Endodermal cell (in vitro differentiated cells): ENCODE measurements around the gene TNFSF12. TPM values are rescaled to one million over a fixed set of nuclear protein-coding genes. Genes with fewer than 3 reads are reported as not detected.

Experiments used
- DNase-seq: peaks from one replicate; pipeline ENCODE4 v3.0.0-alpha.2; 2017
- H3K27ac ChIP-seq: 2 replicates; pipeline ENCODE4 v1.5.1; 2013; ENCODE audit warnings: mild to moderate bottlenecking, low read depth, low read length, moderate library complexity
- H3K27me3 ChIP-seq: 2 replicates; pipeline ENCODE4 v1.6.1; 2013; ENCODE audit warnings: mild to moderate bottlenecking, low read length, moderate library complexity; ENCODE audit not compliant: insufficient read depth, control insufficient read depth, poor library complexity, severe bottlenecking
- H3K36me3 ChIP-seq: 2 replicates; pipeline ENCODE4 v1.7.0; 2013; ENCODE audit warnings: mild to moderate bottlenecking, low read length, moderate library complexity; ENCODE audit not compliant: control insufficient read depth, insufficient read depth
- H3K4me1 ChIP-seq: one replicate; pipeline ENCODE4 v1.7.0; 2013; ENCODE audit warnings: low read length; ENCODE audit not compliant: control insufficient read depth, insufficient read depth
- H3K4me3 ChIP-seq: 2 replicates; pipeline ENCODE4 v1.5.1; 2013; ENCODE audit warnings: mild to moderate bottlenecking, low read length, moderate library complexity
- H3K9ac ChIP-seq: 2 replicates; pipeline ENCODE4 v1.6.1; 2013; ENCODE audit warnings: mild to moderate bottlenecking, low read length, moderate library complexity; ENCODE audit not compliant: poor library complexity, severe bottlenecking; ENCODE audit errors: extremely low read depth
- H3K9me3 ChIP-seq: 2 replicates; pipeline ENCODE4 v1.6.1; 2013; ENCODE audit warnings: mild to moderate bottlenecking, low read length, moderate library complexity; ENCODE audit not compliant: control insufficient read depth
- H3K27ac Mint-ChIP-seq: 2 replicates; pipeline ENCODE4 v1.8.0; 2020; ENCODE audit warnings: mixed read lengths
- H3K27me3 Mint-ChIP-seq: 2 replicates; pipeline ENCODE4 v1.8.0; 2021; ENCODE audit warnings: mild to moderate bottlenecking, mixed read lengths; ENCODE audit not compliant: insufficient read depth
- H3K36me3 Mint-ChIP-seq: 2 replicates; pipeline ENCODE4 v1.8.0; 2020; ENCODE audit warnings: low read depth, mixed read lengths
- H3K4me1 Mint-ChIP-seq: 2 replicates; pipeline ENCODE4 v1.8.0; 2020; ENCODE audit warnings: mixed read lengths
- H3K4me3 Mint-ChIP-seq: 2 replicates; pipeline ENCODE4 v1.8.0; 2020; ENCODE audit warnings: mild to moderate bottlenecking, moderate library complexity, mixed read lengths
- H3K9me3 Mint-ChIP-seq: 2 replicates; pipeline ENCODE4 v1.8.0; 2020; ENCODE audit warnings: mild to moderate bottlenecking, mixed read lengths
- WGBS, 2 experiments: methylation state at CpG; one replicate each; pipeline versions ENCODE4 v1.1.5 to v1.1.7; 2013; ENCODE audit warnings: missing lambda C conversion rate in 2 of 2, mixed read lengths in 1 of 2; ENCODE audit not compliant: insufficient coverage in 1 of 2, insufficient read length in 1 of 2; 5-methylcytosine and 5-hydroxymethylcytosine counted together
- total RNA-seq, 2 donors: library from RNA; stranded (reverse); fragmentation: NEBNext Ultra II Directional in 1 of 2; extraction: Animal tissue kit (Norgen Biotek cat#: 25700) in 1 of 2; gene quantifications; 2 replicates in 1 of 2; 3 replicates in 1 of 2; pipeline ENCODE4 v1.2.1, GENCODE V29; 2021
- TF ChIP-seq, protein P1 (sequence below): fragments of 200-600 bp; sonication (generic); conservative IDR thresholded peaks from 2 replicates; pipeline ENCODE4 v1.5.0; 2021; ENCODE audit warnings: antibody characterized with exemption, mild to moderate bottlenecking

The TNFSF12 gene
- total RNA-seq, 2 donors from 2014 or later: 8.3 to 8.4 TPM

DNA sequence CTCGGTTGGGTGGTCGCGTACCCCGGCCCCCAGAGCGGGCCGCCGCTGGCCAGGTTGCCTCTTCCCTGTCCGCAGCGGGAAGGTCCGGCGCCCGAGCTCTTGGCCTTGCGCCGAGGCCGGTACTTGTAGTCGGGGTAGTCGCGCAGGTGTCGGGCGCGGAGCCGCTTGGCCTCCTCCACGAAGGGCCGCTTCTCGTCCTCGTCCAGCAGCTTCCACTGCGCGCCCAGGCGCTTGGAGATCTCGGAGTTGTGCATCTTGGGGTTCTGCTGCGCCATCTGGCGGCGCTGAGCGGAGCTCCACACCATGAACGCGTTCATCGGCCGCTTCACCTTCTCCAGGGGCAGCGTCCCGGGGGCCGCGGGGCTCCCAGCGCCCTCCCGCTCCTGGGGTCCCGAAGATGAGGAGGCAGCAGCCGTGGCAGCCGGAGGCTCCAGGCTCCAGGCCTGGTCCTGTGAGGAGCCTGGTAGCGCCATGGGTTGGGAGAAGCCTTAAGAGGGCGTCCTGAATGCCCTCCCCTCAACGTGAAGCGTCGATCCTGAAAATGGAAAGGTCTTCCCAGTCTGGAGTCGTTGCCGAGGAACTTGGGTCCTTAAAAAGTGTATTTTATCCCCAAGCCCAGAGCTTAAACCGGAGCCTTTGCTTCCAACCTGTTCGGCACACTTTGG, 40.5 kb downstream of the TNFSF12 start:
- peak; percentile 97 for DNase-seq
- Histone ChIP-seq H3K4me1 (peaks cover 12% of the 10 kb centered on the region), H3K27me3 (no peaks in the 10 kb centered on the region), H3K27ac (no peak overlapping the region), H3K36me3 (peaks cover 72% of the 10 kb centered on the region), H3K9ac (peak overlapping the region; percentile 3), H3K9me3 (no peaks in the 10 kb centered on the region), H3K4me3 (peak overlapping the region; percentile 45)
- Mint-ChIP-seq H3K27ac (peak overlapping the region; percentile 80), H3K27me3 (no peaks in the 10 kb centered on the region), H3K4me3 (peak overlapping the region; percentile 53), H3K9me3 (no peaks in the 10 kb centered on the region), H3K4me1 (peaks cover 23% of the 10 kb centered on the region), H3K36me3 (peaks cover 48% of the 10 kb centered on the region)
- TF ChIP-seq, protein P1, sequence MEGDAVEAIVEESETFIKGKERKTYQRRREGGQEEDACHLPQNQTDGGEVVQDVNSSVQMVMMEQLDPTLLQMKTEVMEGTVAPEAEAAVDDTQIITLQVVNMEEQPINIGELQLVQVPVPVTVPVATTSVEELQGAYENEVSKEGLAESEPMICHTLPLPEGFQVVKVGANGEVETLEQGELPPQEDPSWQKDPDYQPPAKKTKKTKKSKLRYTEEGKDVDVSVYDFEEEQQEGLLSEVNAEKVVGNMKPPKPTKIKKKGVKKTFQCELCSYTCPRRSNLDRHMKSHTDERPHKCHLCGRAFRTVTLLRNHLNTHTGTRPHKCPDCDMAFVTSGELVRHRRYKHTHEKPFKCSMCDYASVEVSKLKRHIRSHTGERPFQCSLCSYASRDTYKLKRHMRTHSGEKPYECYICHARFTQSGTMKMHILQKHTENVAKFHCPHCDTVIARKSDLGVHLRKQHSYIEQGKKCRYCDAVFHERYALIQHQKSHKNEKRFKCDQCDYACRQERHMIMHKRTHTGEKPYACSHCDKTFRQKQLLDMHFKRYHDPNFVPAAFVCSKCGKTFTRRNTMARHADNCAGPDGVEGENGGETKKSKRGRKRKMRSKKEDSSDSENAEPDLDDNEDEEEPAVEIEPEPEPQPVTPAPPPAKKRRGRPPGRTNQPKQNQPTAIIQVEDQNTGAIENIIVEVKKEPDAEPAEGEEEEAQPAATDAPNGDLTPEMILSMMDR: peak; percentile 95
- WGBS, 2 experiments: 49 to 68% methylated on average over 32 to 56 of the region's 56 CpGs

DNA sequence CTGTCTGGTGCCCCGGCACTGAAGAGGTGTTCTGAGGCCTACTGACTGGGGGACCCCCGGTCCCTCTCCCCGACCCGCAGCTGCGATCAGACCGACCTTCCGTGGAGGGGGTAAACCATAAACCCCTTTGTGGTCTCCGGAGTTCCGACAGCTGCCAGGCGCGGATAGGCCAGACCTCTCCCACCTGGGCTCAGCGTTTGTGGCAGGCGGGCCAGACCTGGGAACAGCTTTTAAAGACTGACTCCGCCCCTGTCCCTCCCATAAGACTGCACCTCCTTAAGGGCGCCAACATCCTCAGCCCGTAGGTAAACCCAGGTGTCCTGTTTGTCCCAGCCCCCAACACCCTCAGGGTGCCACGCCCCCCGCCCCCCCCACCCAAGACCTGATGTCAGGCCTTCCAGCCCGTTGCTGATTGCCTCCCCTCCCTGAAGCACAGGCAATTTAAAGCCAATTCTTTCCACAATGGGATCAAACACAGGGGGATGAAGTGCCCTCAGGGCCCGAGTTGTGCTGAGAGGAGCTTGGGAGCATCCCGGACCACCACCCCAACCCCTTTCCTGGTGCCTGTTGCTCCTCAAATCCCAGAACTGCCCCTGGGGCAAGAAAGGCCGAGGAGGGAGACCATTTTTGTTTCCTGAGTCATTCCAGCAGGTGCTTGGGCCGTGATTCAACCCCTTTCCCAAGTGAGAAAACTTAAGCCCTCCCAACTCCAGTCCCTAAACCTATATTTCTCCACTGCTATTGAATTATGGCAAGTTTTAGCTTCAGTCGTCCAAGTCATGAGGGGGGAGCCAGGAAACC, 41.2 kb downstream of the TNFSF12 start, which contains the start of gene SOX15:
Gene SOX15, minus strand, starts transcription at position 204 of the 801 bp plus-strand sequence. CDS start 418 bp downstream, outside the sequence.
- Mint-ChIP-seq H3K9me3 (no peaks in the 10 kb centered on the region), H3K4me3 (peak within 1 kb of the TSS; percentile 53), H3K27ac (peak within 1 kb of the TSS; percentile 90), H3K4me1 (peaks cover 19% of the 10 kb centered on the region), H3K27me3 (no peaks in the 10 kb centered on the region), H3K36me3 (peaks cover 49% of the 10 kb centered on the region)
- no peaks in the 10 kb centered on the region for H3K27me3 ChIP-seq
- TF ChIP-seq, protein P1: no peak
- peak within 1 kb of the TSS; percentile 45 for H3K4me3 ChIP-seq
- peaks cover 12% of the 10 kb centered on the region for H3K4me1 ChIP-seq
- peak; percentile 91 for DNase-seq
- H3K27ac ChIP-seq: peak within 1 kb of the TSS; percentile 70
- WGBS, 2 experiments: 69 to 73% methylated on average over 18 to 24 of the region's 24 CpGs
- H3K9me3 ChIP-seq: no peaks in the 10 kb centered on the region
- H3K9ac ChIP-seq: peak within 1 kb of the TSS; percentile 44
- H3K36me3 ChIP-seq: peaks cover 79% of the 10 kb centered on the region

GRCh38 chr17:7590743-7591142, 41.9 kb downstream of the TNFSF12 start:
- H3K9me3 Mint-ChIP-seq: no peaks in the 10 kb centered on the region
- H3K36me3 Mint-ChIP-seq: peaks cover 54% of the 10 kb centered on the region
- Histone ChIP-seq H3K27me3 (no peaks in the 10 kb centered on the region), H3K9ac (peak overlapping the region; percentile 44), H3K36me3 (peaks cover 83% of the 10 kb centered on the region), H3K9me3 (no peaks in the 10 kb centered on the region), H3K27ac (peak overlapping the region; percentile 70), H3K4me1 (peaks cover 12% of the 10 kb centered on the region), H3K4me3 (no peak overlapping the region)
- peaks cover 19% of the 10 kb centered on the region for H3K4me1 Mint-ChIP-seq
- WGBS, 2 experiments: 63 to 68% methylated on average over 4 of the region's 4 CpGs
- no peaks in the 10 kb centered on the region for H3K27me3 Mint-ChIP-seq
- no peak overlapping the region for H3K4me3 Mint-ChIP-seq
- TF ChIP-seq, protein P1: no peak
- peak; percentile 93 for DNase-seq
- H3K27ac Mint-ChIP-seq: peak overlapping the region; percentile 90
